ENCODE data around the gene GFAP. TPM values are rescaled to one million over a fixed set of nuclear protein-coding genes. Genes with fewer than 3 reads are reported as not detected.
A peak's percentile ranks its signal among the peaks of the same experiment; 100 is the strongest.

GFAP gene
- total RNA-seq, 1 donor from 2014 or later: 4.1 TPM

DNA sequence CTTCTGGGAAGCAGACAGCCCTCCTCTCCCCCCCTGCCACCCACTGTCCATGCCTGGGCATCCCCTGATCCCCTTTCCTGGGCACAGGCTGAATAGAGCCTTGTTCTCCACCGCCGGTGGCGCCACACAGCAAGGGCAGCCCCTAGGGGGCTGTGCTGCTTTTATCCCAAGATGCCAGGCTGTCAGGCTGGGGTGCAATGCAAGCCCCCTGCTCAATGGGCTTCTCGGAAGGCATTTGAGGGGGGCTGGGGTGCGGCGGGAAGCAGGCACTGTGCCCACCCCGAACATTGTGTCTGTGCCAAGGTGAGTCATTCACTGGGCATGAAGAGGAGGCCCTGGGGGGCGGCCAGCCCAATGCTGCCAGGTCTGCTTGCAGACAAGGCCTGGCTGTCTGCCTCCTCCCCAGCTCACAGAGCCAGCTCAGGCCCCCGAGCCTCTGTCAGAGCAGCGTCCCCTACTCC lies 1.5 kb upstream of the GFAP start:
- Histone ChIP-seq H3K9me3 (replicated peaks) (no peaks in the 10 kb centered on the region), H3K4me1 (peaks cover 46% of the 10 kb centered on the region), H3K27me3 (ENCODE audit: low read depth) (peaks cover 32% of the 10 kb centered on the region), H3K36me3 (no peaks in the 10 kb centered on the region), H3K4me3 (no peak overlapping the region), H3K27ac (replicated peaks) (peak overlapping the region; percentile 79)
- intact Hi-C loops (cut with micrococcal nuclease): no loop called here
- peak; percentile 73 for DNase-seq
- TF ChIP-seq, protein P1, sequence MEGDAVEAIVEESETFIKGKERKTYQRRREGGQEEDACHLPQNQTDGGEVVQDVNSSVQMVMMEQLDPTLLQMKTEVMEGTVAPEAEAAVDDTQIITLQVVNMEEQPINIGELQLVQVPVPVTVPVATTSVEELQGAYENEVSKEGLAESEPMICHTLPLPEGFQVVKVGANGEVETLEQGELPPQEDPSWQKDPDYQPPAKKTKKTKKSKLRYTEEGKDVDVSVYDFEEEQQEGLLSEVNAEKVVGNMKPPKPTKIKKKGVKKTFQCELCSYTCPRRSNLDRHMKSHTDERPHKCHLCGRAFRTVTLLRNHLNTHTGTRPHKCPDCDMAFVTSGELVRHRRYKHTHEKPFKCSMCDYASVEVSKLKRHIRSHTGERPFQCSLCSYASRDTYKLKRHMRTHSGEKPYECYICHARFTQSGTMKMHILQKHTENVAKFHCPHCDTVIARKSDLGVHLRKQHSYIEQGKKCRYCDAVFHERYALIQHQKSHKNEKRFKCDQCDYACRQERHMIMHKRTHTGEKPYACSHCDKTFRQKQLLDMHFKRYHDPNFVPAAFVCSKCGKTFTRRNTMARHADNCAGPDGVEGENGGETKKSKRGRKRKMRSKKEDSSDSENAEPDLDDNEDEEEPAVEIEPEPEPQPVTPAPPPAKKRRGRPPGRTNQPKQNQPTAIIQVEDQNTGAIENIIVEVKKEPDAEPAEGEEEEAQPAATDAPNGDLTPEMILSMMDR (IDR thresholded peaks at IDR 0.05; ENCODE audit: borderline replicate concordance): no peak

DNA sequence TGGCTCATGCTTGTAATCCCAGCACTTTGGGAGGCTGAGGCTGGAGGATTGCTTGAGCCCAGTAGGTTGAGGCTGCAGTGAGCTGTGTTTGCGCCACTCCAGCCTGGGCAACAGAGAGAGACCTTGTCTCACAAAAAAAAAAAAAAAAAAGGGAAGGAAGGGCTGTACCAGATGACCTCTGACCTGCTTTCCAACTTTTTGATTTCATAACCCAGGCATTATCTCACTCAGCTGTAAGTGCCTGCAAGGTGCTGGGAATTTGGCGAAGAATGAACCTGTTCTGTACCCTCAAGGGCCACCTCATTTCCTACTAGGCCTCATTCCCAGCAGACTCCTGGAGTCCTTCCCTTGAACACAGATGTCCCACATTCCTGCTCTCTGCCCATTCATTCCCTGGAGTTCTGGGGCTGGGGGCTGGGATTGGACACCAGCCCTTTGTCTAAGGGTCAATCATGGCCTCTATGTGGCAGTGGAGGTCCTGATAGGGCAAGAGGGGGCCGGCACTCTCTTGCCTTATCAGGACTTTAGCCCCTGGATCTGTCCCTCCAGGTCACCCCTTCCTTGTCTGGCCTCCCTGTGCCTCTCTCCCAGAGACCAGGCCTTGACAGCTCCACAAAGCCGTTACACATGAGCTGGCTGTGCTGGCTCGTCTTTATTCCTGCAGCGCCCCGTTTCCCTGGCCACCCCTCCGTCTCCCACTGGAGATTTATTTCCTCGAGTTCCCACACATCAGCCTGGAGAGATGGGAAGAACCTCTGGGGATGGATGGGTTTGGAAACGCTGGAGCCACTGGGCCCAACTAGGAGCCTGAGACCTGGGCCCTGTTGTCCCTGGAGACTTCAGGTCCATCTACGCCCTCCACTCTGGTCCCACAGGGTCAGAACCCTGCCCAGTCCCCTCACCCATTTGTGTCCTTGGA lies 821 bp upstream of the GFAP start:
- DNase-seq: no peak
- Histone ChIP-seq H3K4me1 (peaks cover 46% of the 10 kb centered on the region), H3K27me3 (ENCODE audit: low read depth) (peaks cover 39% of the 10 kb centered on the region), H3K4me3 (no peak overlapping the region), H3K36me3 (no peaks in the 10 kb centered on the region), H3K9me3 (replicated peaks) (no peaks in the 10 kb centered on the region), H3K27ac (replicated peaks) (peak overlapping the region; percentile 79)
- intact Hi-C loops (cut with micrococcal nuclease): no loop called here
- TF ChIP-seq, protein P1 (IDR thresholded peaks at IDR 0.05; ENCODE audit: borderline replicate concordance): no peak

DNA sequence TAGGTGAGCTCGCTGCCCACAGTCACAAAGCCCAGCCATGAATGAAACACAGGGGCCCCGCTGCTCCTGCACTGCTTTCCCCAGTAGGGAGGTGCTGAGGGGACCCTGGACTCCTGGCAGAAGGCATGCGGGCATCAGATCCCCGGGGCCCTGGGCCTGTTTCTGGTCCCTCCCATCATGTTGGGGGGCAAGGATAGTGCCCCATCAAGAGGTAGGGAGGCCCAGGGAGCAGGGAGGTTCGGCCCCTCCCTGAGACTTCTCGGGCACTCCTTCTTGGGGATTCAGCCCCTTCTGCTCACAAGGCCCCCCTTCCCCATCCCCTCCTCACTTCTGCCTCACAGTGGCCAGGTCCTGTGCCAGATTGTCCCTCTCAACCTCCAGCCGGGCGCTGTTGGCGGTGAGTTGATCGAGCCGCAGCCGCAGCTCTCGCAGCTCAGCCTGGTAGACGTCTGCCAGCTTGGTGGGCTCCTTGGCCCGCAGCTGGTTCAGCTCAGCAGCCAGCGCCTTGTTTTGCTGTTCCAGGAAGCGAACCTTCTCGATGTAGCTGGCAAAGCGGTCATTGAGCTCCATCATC lies 515 bp downstream of the GFAP start:
- Histone ChIP-seq H3K4me3 (no peak overlapping the region), H3K27ac (replicated peaks) (no peak overlapping the region), H3K27me3 (ENCODE audit: low read depth) (peaks cover 49% of the 10 kb centered on the region), H3K4me1 (peaks cover 39% of the 10 kb centered on the region), H3K9me3 (replicated peaks) (no peaks in the 10 kb centered on the region), H3K36me3 (no peaks in the 10 kb centered on the region)
- intact Hi-C loops (cut with micrococcal nuclease): no loop called here
- DNase-seq: no peak
- TF ChIP-seq, protein P1 (IDR thresholded peaks at IDR 0.05; ENCODE audit: borderline replicate concordance): no peak

DNA sequence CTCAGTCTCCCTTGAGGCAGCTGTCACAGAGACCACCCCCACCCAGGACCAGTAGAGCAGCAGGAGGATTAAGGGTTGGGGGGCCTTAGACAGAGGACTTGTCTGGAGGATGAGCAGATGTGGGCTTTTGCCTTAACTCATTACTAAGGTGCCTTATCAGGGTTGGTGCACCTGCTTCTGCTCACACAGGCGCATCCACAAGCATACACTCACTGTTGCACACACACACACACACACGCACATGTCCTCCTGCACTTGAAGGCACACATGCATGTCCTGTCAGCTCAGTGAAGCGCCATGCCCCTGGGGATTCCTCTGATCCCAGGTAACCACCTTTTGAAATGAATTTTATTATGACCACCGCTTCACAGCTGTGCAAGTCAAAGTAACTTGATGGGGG lies 1.2 kb downstream of the GFAP start:
- peaks cover 49% of the 10 kb centered on the region for H3K27me3 ChIP-seq (ENCODE audit: low read depth)
- intact Hi-C loops (cut with micrococcal nuclease): no loop called here
- TF ChIP-seq, protein P1 (IDR thresholded peaks at IDR 0.05; ENCODE audit: borderline replicate concordance): no peak
- H3K36me3 ChIP-seq: no peaks in the 10 kb centered on the region
- no peaks in the 10 kb centered on the region for H3K9me3 ChIP-seq (replicated peaks)
- no peak for DNase-seq
- H3K4me1 ChIP-seq: peaks cover 36% of the 10 kb centered on the region
- no peak overlapping the region for H3K27ac ChIP-seq (replicated peaks)
- H3K4me3 ChIP-seq: no peak overlapping the region

DNA sequence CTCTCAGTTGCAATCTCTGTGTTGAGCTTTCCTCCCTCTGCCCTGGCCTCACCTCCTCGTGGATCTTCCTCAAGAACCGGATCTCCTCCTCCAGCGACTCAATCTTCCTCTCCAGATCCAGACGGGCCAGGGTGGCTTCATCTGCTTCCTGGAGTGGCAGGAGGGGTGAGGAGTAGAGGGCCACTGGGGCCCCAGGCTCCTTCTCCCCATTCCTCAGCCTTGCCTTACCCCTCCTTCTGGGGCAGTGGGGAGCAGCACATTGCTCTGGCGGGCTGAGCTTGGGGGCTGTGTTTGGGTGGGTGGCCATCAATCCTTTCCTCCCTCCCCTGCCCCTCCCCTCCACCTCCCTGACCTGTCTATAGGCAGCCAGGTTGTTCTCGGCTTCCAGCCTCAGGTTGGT lies 1.6 kb downstream of the GFAP start:
- TF ChIP-seq, protein P1 (IDR thresholded peaks at IDR 0.05; ENCODE audit: borderline replicate concordance): no peak
- peaks cover 49% of the 10 kb centered on the region for H3K27me3 ChIP-seq (ENCODE audit: low read depth)
- intact Hi-C loops (cut with micrococcal nuclease): no loop called here
- H3K9me3 ChIP-seq (replicated peaks): no peaks in the 10 kb centered on the region
- no peak for DNase-seq
- no peak overlapping the region for H3K27ac ChIP-seq (replicated peaks)
- H3K4me1 ChIP-seq: peaks cover 36% of the 10 kb centered on the region
- H3K4me3 ChIP-seq: no peak overlapping the region
- H3K36me3 ChIP-seq: no peaks in the 10 kb centered on the region

Measured in left ventricle myocardium inferior (tissue), 1 donor.